ENCODE measurements around the gene CTTN. TPM values are rescaled to one million over a fixed set of nuclear protein-coding genes. Genes with fewer than 3 reads are reported as not detected.
"Not testable (repeated sequence)": the region's sequence is repeated elsewhere in the genome, so short reads cannot be mapped to it uniquely, and the experiment has no call there.

The CTTN gene
- total RNA-seq, 1 donor from 2014 or later, result 56.7 TPM

- H3K27ac Mint-ChIP-seq, result no peak overlapping the region
- intact Hi-C loops (cut with micrococcal nuclease), result no loop called here
- no peaks in the 10 kb centered on the region for H3K4me1 Mint-ChIP-seq
Measured at GRCh38 chr11:70454197-70454767, 56.0 kb downstream of the CTTN start.

GRCh38 chr11:70454811-70455210, 56.5 kb downstream of the CTTN start:
- intact Hi-C loops (cut with micrococcal nuclease); H3K4me3 Mint-ChIP-seq; H3K4me1 Mint-ChIP-seq: not testable (repeated sequence)

More at GRCh38 chr11:70454197-70454767, 56.0 kb downstream of the CTTN start:
- no peaks in the 10 kb centered on the region for H3K27me3 Mint-ChIP-seq
- DNase-seq, result no peak
- H3K36me3 Mint-ChIP-seq (ENCODE audit: low read depth), result no peaks in the 10 kb centered on the region
- no peak overlapping the region for H3K4me3 Mint-ChIP-seq
- H3K9me3 Mint-ChIP-seq, result peaks cover 12% of the 10 kb centered on the region

GRCh38 chr11:70455354-70455753, 57.0 kb downstream of the CTTN start:
- no peaks in the 10 kb centered on the region for H3K27me3 Mint-ChIP-seq
- intact Hi-C loops (cut with micrococcal nuclease), result no loop called here
- H3K27ac Mint-ChIP-seq, result no peak overlapping the region
- H3K4me3 Mint-ChIP-seq, result no peak overlapping the region
- no peaks in the 10 kb centered on the region for H3K4me1 Mint-ChIP-seq
- DNase-seq, result no peak
- no peaks in the 10 kb centered on the region for H3K36me3 Mint-ChIP-seq (ENCODE audit: low read depth)
- H3K9me3 Mint-ChIP-seq, result peaks cover 2% of the 10 kb centered on the region

More at GRCh38 chr11:70454811-70455210, 56.5 kb downstream of the CTTN start:
- H3K9me3 Mint-ChIP-seq; DNase-seq; H3K27me3 Mint-ChIP-seq; H3K36me3 Mint-ChIP-seq (ENCODE audit: low read depth); H3K27ac Mint-ChIP-seq: not testable (repeated sequence)

GRCh38 chr11:70456921-70457532, 58.7 kb downstream of the CTTN start:
- H3K9me3 Mint-ChIP-seq, result no peaks in the 10 kb centered on the region
- DNase-seq, result no peak
- no peaks in the 10 kb centered on the region for H3K36me3 Mint-ChIP-seq (ENCODE audit: low read depth)
- H3K27me3 Mint-ChIP-seq, result no peaks in the 10 kb centered on the region
- H3K4me1 Mint-ChIP-seq, result no peaks in the 10 kb centered on the region
- no peak overlapping the region for H3K27ac Mint-ChIP-seq
- H3K4me3 Mint-ChIP-seq, result no peak overlapping the region
- intact Hi-C loops (cut with micrococcal nuclease), result no loop called here

GRCh38 chr11:70458736-70459135, 60.4 kb downstream of the CTTN start:
- H3K4me3 Mint-ChIP-seq, result no peak overlapping the region

GRCh38 chr11:70460111-70460510, 61.8 kb downstream of the CTTN start:
- Mint-ChIP-seq H3K9me3 (no peaks in the 10 kb centered on the region), H3K4me1 (no peaks in the 10 kb centered on the region), H3K27me3 (no peaks in the 10 kb centered on the region), H3K27ac (no peak overlapping the region), H3K4me3 (no peak overlapping the region), H3K36me3 (ENCODE audit: low read depth) (no peaks in the 10 kb centered on the region)
- DNase-seq, result no peak
- intact Hi-C loops (cut with micrococcal nuclease), result no loop called here

More at GRCh38 chr11:70458736-70459135, 60.4 kb downstream of the CTTN start:
- Mint-ChIP-seq H3K9me3 (no peaks in the 10 kb centered on the region), H3K4me1 (no peaks in the 10 kb centered on the region), H3K36me3 (ENCODE audit: low read depth) (no peaks in the 10 kb centered on the region), H3K27ac (no peak overlapping the region), H3K27me3 (no peaks in the 10 kb centered on the region)
- no peak for DNase-seq
- intact Hi-C loops (cut with micrococcal nuclease), result no loop called here

- Mint-ChIP-seq H3K4me3 (no peak overlapping the region), H3K27ac (no peak overlapping the region), H3K36me3 (ENCODE audit: low read depth) (no peaks in the 10 kb centered on the region), H3K27me3 (no peaks in the 10 kb centered on the region), H3K9me3 (no peaks in the 10 kb centered on the region), H3K4me1 (no peaks in the 10 kb centered on the region)
- DNase-seq, result no peak
- intact Hi-C loops (cut with micrococcal nuclease), result no loop called here
Measured at GRCh38 chr11:70460964-70461363, 62.6 kb downstream of the CTTN start.

GRCh38 chr11:70462818-70463477, 64.6 kb downstream of the CTTN start:
- Mint-ChIP-seq H3K4me1 (no peaks in the 10 kb centered on the region), H3K27me3 (no peaks in the 10 kb centered on the region), H3K36me3 (ENCODE audit: low read depth) (no peaks in the 10 kb centered on the region), H3K9me3 (no peaks in the 10 kb centered on the region), H3K27ac (no peak overlapping the region), H3K4me3 (no peak overlapping the region)
- no peak for DNase-seq
- intact Hi-C loops (cut with micrococcal nuclease), result no loop called here

- Mint-ChIP-seq H3K27ac (no peak overlapping the region), H3K4me1 (no peaks in the 10 kb centered on the region), H3K9me3 (no peaks in the 10 kb centered on the region), H3K4me3 (no peak overlapping the region), H3K27me3 (no peaks in the 10 kb centered on the region), H3K36me3 (ENCODE audit: low read depth) (no peaks in the 10 kb centered on the region)
- DNase-seq, result no peak
- intact Hi-C loops (cut with micrococcal nuclease), result no loop called here
Measured at GRCh38 chr11:70463478-70464255, 65.3 kb downstream of the CTTN start.

- peaks cover 2% of the 10 kb centered on the region for H3K27me3 Mint-ChIP-seq
- no peaks in the 10 kb centered on the region for H3K4me1 Mint-ChIP-seq
- no peaks in the 10 kb centered on the region for H3K9me3 Mint-ChIP-seq
- no peak overlapping the region for H3K27ac Mint-ChIP-seq
- no peaks in the 10 kb centered on the region for H3K36me3 Mint-ChIP-seq (ENCODE audit: low read depth)
- no peak overlapping the region for H3K4me3 Mint-ChIP-seq
- intact Hi-C loops (cut with micrococcal nuclease), result loop anchor here (5.0 kb wide), 1 partner anchor 293 kb away; no protein-coding TSS in a partner anchor
- DNase-seq, result no peak
Measured at GRCh38 chr11:70464509-70465361, 66.4 kb downstream of the CTTN start.

- no peaks in the 10 kb centered on the region for H3K4me1 Mint-ChIP-seq
- DNase-seq, result no peak
- intact Hi-C loops (cut with micrococcal nuclease), result loop anchor here (5.0 kb wide), 1 partner anchor 291 kb away; no protein-coding TSS in a partner anchor
- no peak overlapping the region for H3K27ac Mint-ChIP-seq
- no peaks in the 10 kb centered on the region for H3K9me3 Mint-ChIP-seq
- no peaks in the 10 kb centered on the region for H3K36me3 Mint-ChIP-seq (ENCODE audit: low read depth)
- H3K4me3 Mint-ChIP-seq, result no peak overlapping the region
- H3K27me3 Mint-ChIP-seq, result peaks cover 7% of the 10 kb centered on the region
Measured at GRCh38 chr11:70466154-70466553, 67.8 kb downstream of the CTTN start.

- H3K27me3 Mint-ChIP-seq, result peaks cover 7% of the 10 kb centered on the region
- H3K4me1 Mint-ChIP-seq, result peaks cover 2% of the 10 kb centered on the region
- no peak overlapping the region for H3K4me3 Mint-ChIP-seq
- H3K27ac Mint-ChIP-seq, result no peak overlapping the region
- DNase-seq, result no peak
- H3K36me3 Mint-ChIP-seq (ENCODE audit: low read depth), result no peaks in the 10 kb centered on the region
- H3K9me3 Mint-ChIP-seq, result no peaks in the 10 kb centered on the region
- intact Hi-C loops (cut with micrococcal nuclease), result loop anchor here (5.0 kb wide), 1 partner anchor 291 kb away; no protein-coding TSS in a partner anchor
Measured at GRCh38 chr11:70466596-70466995, 68.3 kb downstream of the CTTN start.

Data from activated CD4-positive, alpha-beta T cell treated with anti-CD3 and anti-CD28 coated beads, Interleukin-2, amount 10 ng/mL, durations not matched to agents 24 days and 14 days (primary cell).